K562 (cell line): Measurements from ENCODE around the gene SYT7. TPM values are rescaled to one million over a fixed set of nuclear protein-coding genes. Genes with fewer than 3 reads are reported as not detected.
A peak's percentile ranks its signal among the peaks of the same experiment; 100 is the strongest.

ENCODE experiments used
- ATAC-seq: fragments of 200-7000 bp; cut with Tn5 transposase; 3 replicates; pipeline ENCODE4 v1.9.1; 2020; ENCODE audit warnings: moderate library complexity
- BruUV-seq: library from RNA; stranded (reverse); fragments of 400-500 nt; replicated peaks from 2 replicates; lab custom pipeline; 2021; lab: Mats Ljungman, UMichigan
- CTCF ChIA-PET: fragments of 300-600 bp; formaldehyde crosslinking; extraction: SDS; loops from one replicate; lab custom pipeline; 2021; ENCODE audit warnings: low intra/inter-chr PET ratio; lab: Yijun Ruan, JAX
- POLR2A ChIA-PET: fragments of 300-600, 350-650 bp; sonication (Branson Sonifier 250); formaldehyde crosslinking; extraction: SDS; loops from one replicate; lab custom pipeline; 2021; ENCODE audit warnings: antibody characterized with exemption, inconsistent platforms; lab: Yijun Ruan, JAX
- DNase-seq, 4 experiments: peaks; one replicate each; pipeline versions ENCODE4 v3.0.0 to v3.0.0-alpha.2; 2011 to 2018; ENCODE audit warnings: low spot score in 3 of 4, mixed read lengths in 3 of 4; ENCODE audit errors: extremely low read depth in 1 of 4
- FAIRE-seq: peaks from 2 replicates; lab custom pipeline; 2011; peaks lifted over from hg19 to GRCh38; lab: Jason Lieb, UNC
- H2AFZ ChIP-seq: 2 replicates; pipeline ENCODE4 v1.6.0; 2011; ENCODE audit warnings: low read depth, low read length, control low read depth, inconsistent platforms
- H3K27ac ChIP-seq: fragments of 200-600 bp; 3 replicates; pipeline ENCODE4 v1.8.0; 2011; ENCODE audit warnings: low read depth, mild to moderate bottlenecking, control low read depth, inconsistent platforms, low read length, moderate library complexity, mixed read lengths; ENCODE audit errors: extremely low read depth
- H3K27me3 ChIP-seq, 2 experiments: fragments of 300-600 bp in 1 of 2; 2 replicates in 1 of 2; 3 replicates in 1 of 2; pipeline versions ENCODE4 v1.6.0 to v1.8.0; 2011; ENCODE audit warnings: inconsistent platforms in 2 of 2, low read length in 2 of 2, mild to moderate bottlenecking in 1 of 2, mixed read lengths in 1 of 2, moderate library complexity in 1 of 2; ENCODE audit not compliant: control insufficient read depth in 2 of 2, insufficient read depth in 2 of 2
- H3K36me3 ChIP-seq: fragments of 300-600 bp; 3 replicates; pipeline ENCODE4 v1.8.0; 2011; ENCODE audit warnings: mild to moderate bottlenecking, low read length, inconsistent platforms; ENCODE audit not compliant: control insufficient read depth, insufficient read depth
- H3K4me1 ChIP-seq, 2 experiments: fragments of 200-600 bp in 1 of 2; replicated peaks in 1 of 2; 2 replicates in 1 of 2; 3 replicates in 1 of 2; pipeline versions ENCODE4 v1.5.1 to v1.8.0; 2011; ENCODE audit warnings: inconsistent platforms in 2 of 2, low read length in 2 of 2, mild to moderate bottlenecking in 1 of 2, mixed read lengths in 1 of 2, moderate library complexity in 1 of 2; ENCODE audit not compliant: control insufficient read depth in 2 of 2, insufficient read depth in 2 of 2
- H3K4me2 ChIP-seq: 2 replicates; pipeline ENCODE4 v1.6.1; 2011; ENCODE audit warnings: low read length, control low read depth, inconsistent platforms, mixed read lengths; ENCODE audit not compliant: insufficient read depth
- H3K4me3 ChIP-seq: fragments of 200-600 bp; sonication (generic), shearing (Covaris generic); 2 replicates; pipeline ENCODE4 v1.5.1; 2016; ENCODE audit warnings: control low read depth, inconsistent platforms
- H3K79me2 ChIP-seq: fragments of 200-600 bp; 3 replicates; pipeline ENCODE4 v1.8.0; 2011; ENCODE audit warnings: low read length, inconsistent platforms; ENCODE audit not compliant: control insufficient read depth, insufficient read depth
- H3K9ac ChIP-seq, 2 experiments: 2 replicates each; pipeline versions ENCODE4 v1.6.0 to v1.6.1; 2011; ENCODE audit warnings: low read depth in 2 of 2, low read length in 2 of 2, control low read depth in 1 of 2, inconsistent platforms in 1 of 2, mild to moderate bottlenecking in 1 of 2, mixed read lengths in 1 of 2; ENCODE audit not compliant: insufficient read depth in 1 of 2
- H3K9me1 ChIP-seq: one replicate; pipeline ENCODE4 v1.6.0; 2011; ENCODE audit warnings: inconsistent platforms, mild to moderate bottlenecking, low read length, moderate library complexity; ENCODE audit not compliant: control insufficient read depth, insufficient read depth
- H3K9me3 ChIP-seq: replicated peaks from 2 replicates; pipeline ENCODE4 v1.5.1; 2011; ENCODE audit warnings: low read depth, low read length, inconsistent platforms; ENCODE audit not compliant: control insufficient read depth, insufficient read depth
- H4K20me1 ChIP-seq: replicated peaks from 2 replicates; pipeline ENCODE4 v1.6.1; 2011; ENCODE audit warnings: low read length, inconsistent platforms, mixed read lengths; ENCODE audit not compliant: control insufficient read depth, insufficient read depth
- MTA1 ChIP-seq: fragments of 450-650 bp; IDR thresholded peaks from 2 replicates; pipeline ENCODE4 v1.6.1; 2017; ENCODE audit warnings: borderline replicate concordance
- ZNF253 ChIP-seq: fragments of 250-450 bp; sonication (Bioruptor Pico); conservative IDR thresholded peaks from 2 replicates; pipeline ENCODE4 v1.6.1; 2021; ENCODE audit warnings: mild to moderate bottlenecking
- WGBS: fragments of 100-300 bp; shearing (Covaris generic); methylation state at CpG from one replicate; pipeline ENCODE4 v1.1.6; 2016; ENCODE audit warnings: low coverage, mixed read lengths; ENCODE audit not compliant: insufficient coverage; ENCODE audit errors: missing lambda C conversion rate; 5-methylcytosine and 5-hydroxymethylcytosine counted together
- in situ Hi-C: fragments of 300-500 bp; cut with MboI; formaldehyde crosslinking; loops from 4 replicates; pipeline ENCODE4 v1.15.0; 2018; ENCODE audit warnings: inconsistent platforms, mixed read lengths
- intact Hi-C: fragments of 100-400 bp; cut with micrococcal nuclease; formaldehyde crosslinking; loops from 2 replicates; pipeline ENCODE4 v1.14.2; 2022
- polyA plus RNA-seq, 8 experiments: library from polyadenylated mRNA; depleted of rRNA in 4 of 8; stranded (reverse) in 5 of 8; unstranded in 3 of 8; fragments of >200 nt; fragmentation: Nextera tagmentation in 2 of 8; fragmentation: Illumina TruSeq in 1 of 8; extraction: Ambion mirVana in 2 of 8; extraction: Trizol in 1 of 8; gene quantifications; 2 replicates each; pipeline versions ENCODE4 v1.2.1 to v1.2.3, GENCODE V29; 2011 to 2014; ENCODE audit warnings: inconsistent platforms in 1 of 8, missing spikeins in 1 of 8
- total RNA-seq, 7 experiments: library from RNA; depleted of rRNA in 6 of 7; stranded (reverse); fragments of >200 nt in 6 of 7; fragmentation: Illumina TruSeq in 2 of 7; extraction: Trizol in 2 of 7; gene quantifications; 2 replicates each; pipeline versions ENCODE4 v1.2.1 to v1.2.3, GENCODE V29; 2011 to 2021; ENCODE audit warnings: low replicate concordance in 1 of 7
- TF ChIP-seq, protein P1 (sequence below), 2 experiments: fragments of 150-350 bp in 1 of 2; IDR thresholded peaks; 2 replicates each; pipeline ENCODE4 v1.6.1; 2012 to 2016; ENCODE audit warnings: low read depth in 2 of 2, low read length in 2 of 2, mild to moderate bottlenecking in 1 of 2, moderate library complexity in 1 of 2
- TF ChIP-seq, protein P2 (sequence below): fragments of 450-650 bp; formaldehyde crosslinking; IDR thresholded peaks from 2 replicates; pipeline ENCODE4 v1.4.0; 2020; ENCODE audit warnings: mild to moderate bottlenecking, moderate library complexity
- TF ChIP-seq, protein P3 (sequence below), 2 experiments: fragments of 200-800 bp in 1 of 2; sonication (Bioruptor generic) in 1 of 2; sonication (generic) in 1 of 2; formaldehyde crosslinking in 1 of 2; IDR thresholded peaks in 1 of 2; conservative IDR thresholded peaks in 1 of 2; 2 replicates each; pipeline versions ENCODE4 v1.5.0 to v1.6.1; 2016 to 2020; ENCODE audit warnings: missing compliant biosample characterization in 1 of 2, missing genetic modification characterization in 1 of 2, missing genetic modification reagents in 1 of 2

Gene SYT7
- total and polyA plus RNA-seq, 9 of the 15 experiments (the other 6 are each of a cell fraction or from before 2014, with no cell fraction given): 0.01 to 0.51 (median 0.16) TPM; not detected in 1

DNA sequence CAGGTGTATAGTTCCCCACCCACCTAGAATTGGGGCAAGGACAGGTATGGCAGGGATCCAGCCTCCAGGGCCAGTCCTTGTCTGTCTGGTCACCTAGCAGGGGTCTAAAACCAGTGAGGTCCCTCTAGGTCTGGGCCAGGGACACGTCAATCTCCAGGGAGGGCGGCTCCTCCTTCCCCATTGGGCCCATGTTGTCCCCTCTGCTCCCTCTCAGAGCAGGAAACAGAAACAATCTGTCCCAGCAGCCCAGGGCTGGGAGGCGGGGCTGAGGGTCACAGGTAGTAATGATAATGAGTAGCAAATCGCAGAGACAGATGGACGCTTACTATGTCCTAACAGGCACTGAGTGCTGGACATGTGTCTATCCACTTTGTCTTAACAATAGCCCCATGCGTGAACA lies 22.8 kb upstream of the SYT7 start:
- ChIA-PET CTCF (no interaction called here), POLR2A (no interaction called here)
- in situ Hi-C loops (no loop called here), intact Hi-C loops (no loop called here)
- no peak overlapping the region for H2AFZ ChIP-seq
- H3K79me2 ChIP-seq: no peaks in the 10 kb centered on the region
- H3K27ac ChIP-seq: no peak overlapping the region
- no TSS peak for BruUV-seq
- H3K9me3 ChIP-seq: no peaks in the 10 kb centered on the region
- WGBS: under 1% methylated on average over 6 of the region's 6 CpGs
- no peaks in the 10 kb centered on the region for H3K36me3 ChIP-seq
- H3K9ac ChIP-seq: no peak overlapping the region
- ATAC-seq (no peak), FAIRE-seq (no peak), DNase-seq (no peak)
- peaks cover 0 to 9% of the 10 kb centered on the region in 2 experiments; a peak in 3 of 5 replicates for H3K4me1 ChIP-seq
- H3K27me3 ChIP-seq: peaks cover 12 to 82% of the 10 kb centered on the region in 2 experiments
- TF ChIP-seq ZNF253 (CRISPR knock-in tag): no peak
- peaks cover 16% of the 10 kb centered on the region for H4K20me1 ChIP-seq
- no peak overlapping the region for H3K4me2 ChIP-seq
- H3K4me3 ChIP-seq: no peak overlapping the region
- no peaks in the 10 kb centered on the region for H3K9me1 ChIP-seq

DNA sequence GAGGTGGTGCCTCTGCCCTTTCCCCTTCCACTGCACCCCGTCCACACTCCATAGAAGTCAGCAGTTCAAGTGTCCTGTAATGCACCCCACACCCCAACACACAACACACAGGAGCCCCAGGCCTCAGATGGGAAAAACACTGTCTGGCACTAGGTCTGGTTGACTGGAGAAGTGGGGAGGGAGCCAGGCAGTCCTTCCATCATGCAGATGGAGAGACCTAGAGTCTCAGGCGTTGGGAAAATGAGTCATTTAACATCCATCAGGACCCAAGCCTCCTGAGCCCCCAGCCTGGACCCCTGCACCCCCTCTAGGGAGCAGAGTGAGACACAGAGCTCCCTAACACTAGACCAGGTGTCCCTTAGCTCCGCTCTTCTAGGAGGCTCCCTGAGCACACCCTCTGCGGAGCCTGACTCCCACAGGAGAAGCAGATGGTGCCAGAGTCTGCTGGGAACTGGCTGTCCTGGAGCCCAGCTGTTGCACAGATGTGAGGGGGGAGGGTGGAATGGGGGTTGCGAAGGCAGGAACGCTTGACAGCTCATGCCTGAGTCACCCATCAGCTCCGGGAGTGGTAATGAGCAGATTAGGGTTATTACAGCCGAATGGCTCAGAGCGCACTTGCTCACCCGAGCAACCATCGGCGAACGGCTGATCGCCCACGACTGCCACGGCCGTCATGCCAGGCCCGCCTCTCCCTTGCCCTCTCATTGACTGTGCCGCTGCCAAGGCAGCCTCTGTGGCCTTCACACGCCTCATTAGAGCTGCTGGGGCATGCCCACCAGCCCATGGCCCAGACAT lies 22.1 kb upstream of the SYT7 start:
- ATAC-seq (peak; percentile 77), FAIRE-seq (peak; percentile 73), DNase-seq (peak; percentile 68 to 73 (median 72))
- no peak overlapping the region for H3K4me3 ChIP-seq
- H2AFZ ChIP-seq: no peak overlapping the region
- no peak overlapping the region for H3K4me2 ChIP-seq
- H3K79me2 ChIP-seq: no peaks in the 10 kb centered on the region
- peaks cover 0 to 9% of the 10 kb centered on the region in 2 experiments; a peak in 3 of 5 replicates for H3K4me1 ChIP-seq
- peaks cover 12 to 76% of the 10 kb centered on the region in 2 experiments for H3K27me3 ChIP-seq
- H4K20me1 ChIP-seq: peaks cover 13% of the 10 kb centered on the region
- intact Hi-C loops: no loop called here
- no TSS peak for BruUV-seq
- no peak overlapping the region for H3K27ac ChIP-seq
- CTCF ChIA-PET: no interaction called here
- POLR2A ChIA-PET: interaction anchor here (0.7 kb wide), 1 partner anchor 10 kb away, joined by 3 read pairs; no protein-coding TSS in a partner anchor
- H3K9ac ChIP-seq: peak overlapping the region in 1 of 2 experiments; percentile 35; a peak in 1 of 4 replicates
- no peaks in the 10 kb centered on the region for H3K9me1 ChIP-seq
- in situ Hi-C loops: no loop called here
- no peaks in the 10 kb centered on the region for H3K36me3 ChIP-seq
- WGBS: under 1% methylated on average over 17 of the region's 20 CpGs
- H3K9me3 ChIP-seq: no peaks in the 10 kb centered on the region
- TF ChIP-seq, protein P1, sequence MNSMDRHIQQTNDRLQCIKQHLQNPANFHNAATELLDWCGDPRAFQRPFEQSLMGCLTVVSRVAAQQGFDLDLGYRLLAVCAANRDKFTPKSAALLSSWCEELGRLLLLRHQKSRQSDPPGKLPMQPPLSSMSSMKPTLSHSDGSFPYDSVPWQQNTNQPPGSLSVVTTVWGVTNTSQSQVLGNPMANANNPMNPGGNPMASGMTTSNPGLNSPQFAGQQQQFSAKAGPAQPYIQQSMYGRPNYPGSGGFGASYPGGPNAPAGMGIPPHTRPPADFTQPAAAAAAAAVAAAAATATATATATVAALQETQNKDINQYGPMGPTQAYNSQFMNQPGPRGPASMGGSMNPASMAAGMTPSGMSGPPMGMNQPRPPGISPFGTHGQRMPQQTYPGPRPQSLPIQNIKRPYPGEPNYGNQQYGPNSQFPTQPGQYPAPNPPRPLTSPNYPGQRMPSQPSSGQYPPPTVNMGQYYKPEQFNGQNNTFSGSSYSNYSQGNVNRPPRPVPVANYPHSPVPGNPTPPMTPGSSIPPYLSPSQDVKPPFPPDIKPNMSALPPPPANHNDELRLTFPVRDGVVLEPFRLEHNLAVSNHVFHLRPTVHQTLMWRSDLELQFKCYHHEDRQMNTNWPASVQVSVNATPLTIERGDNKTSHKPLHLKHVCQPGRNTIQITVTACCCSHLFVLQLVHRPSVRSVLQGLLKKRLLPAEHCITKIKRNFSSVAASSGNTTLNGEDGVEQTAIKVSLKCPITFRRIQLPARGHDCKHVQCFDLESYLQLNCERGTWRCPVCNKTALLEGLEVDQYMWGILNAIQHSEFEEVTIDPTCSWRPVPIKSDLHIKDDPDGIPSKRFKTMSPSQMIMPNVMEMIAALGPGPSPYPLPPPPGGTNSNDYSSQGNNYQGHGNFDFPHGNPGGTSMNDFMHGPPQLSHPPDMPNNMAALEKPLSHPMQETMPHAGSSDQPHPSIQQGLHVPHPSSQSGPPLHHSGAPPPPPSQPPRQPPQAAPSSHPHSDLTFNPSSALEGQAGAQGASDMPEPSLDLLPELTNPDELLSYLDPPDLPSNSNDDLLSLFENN (IDR thresholded peaks at IDR 0.05; ENCODE audit: low read depth in 2 of 2, low read length in 2 of 2): 0 out of 4 replicates have a peak, but pooled peaks of 1 of the 2 experiments have one; percentile 33
- TF ChIP-seq, protein P2, sequence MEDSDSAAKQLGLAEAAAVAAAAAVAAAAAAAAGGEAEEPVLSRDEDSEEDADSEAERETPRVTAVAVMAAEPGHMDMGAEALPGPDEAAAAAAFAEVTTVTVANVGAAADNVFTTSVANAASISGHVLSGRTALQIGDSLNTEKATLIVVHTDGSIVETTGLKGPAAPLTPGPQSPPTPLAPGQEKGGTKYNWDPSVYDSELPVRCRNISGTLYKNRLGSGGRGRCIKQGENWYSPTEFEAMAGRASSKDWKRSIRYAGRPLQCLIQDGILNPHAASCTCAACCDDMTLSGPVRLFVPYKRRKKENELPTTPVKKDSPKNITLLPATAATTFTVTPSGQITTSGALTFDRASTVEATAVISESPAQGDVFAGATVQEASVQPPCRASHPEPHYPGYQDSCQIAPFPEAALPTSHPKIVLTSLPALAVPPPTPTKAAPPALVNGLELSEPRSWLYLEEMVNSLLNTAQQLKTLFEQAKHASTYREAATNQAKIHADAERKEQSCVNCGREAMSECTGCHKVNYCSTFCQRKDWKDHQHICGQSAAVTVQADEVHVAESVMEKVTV (CRISPR knock-in tag): no peak
- TF ChIP-seq, protein P3, sequence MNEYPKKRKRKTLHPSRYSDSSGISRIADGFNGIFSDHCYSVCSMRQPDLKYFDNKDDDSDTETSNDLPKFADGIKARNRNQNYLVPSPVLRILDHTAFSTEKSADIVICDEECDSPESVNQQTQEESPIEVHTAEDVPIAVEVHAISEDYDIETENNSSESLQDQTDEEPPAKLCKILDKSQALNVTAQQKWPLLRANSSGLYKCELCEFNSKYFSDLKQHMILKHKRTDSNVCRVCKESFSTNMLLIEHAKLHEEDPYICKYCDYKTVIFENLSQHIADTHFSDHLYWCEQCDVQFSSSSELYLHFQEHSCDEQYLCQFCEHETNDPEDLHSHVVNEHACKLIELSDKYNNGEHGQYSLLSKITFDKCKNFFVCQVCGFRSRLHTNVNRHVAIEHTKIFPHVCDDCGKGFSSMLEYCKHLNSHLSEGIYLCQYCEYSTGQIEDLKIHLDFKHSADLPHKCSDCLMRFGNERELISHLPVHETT (CRISPR knock-in tag; conservative IDR thresholded peaks at IDR 0.05 in 1 of 2, IDR thresholded peaks at IDR 0.05 in 1 of 2): peak in 1 of 2 experiments; percentile 40; a peak in 1 of 4 replicates
- TF ChIP-seq MTA1: no peak
